ENCODE data around the gene OR10T2.

- no peak for TF ChIP-seq POLR2A (IDR thresholded peaks at IDR 0.05)
- TF ChIP-seq, protein P1, sequence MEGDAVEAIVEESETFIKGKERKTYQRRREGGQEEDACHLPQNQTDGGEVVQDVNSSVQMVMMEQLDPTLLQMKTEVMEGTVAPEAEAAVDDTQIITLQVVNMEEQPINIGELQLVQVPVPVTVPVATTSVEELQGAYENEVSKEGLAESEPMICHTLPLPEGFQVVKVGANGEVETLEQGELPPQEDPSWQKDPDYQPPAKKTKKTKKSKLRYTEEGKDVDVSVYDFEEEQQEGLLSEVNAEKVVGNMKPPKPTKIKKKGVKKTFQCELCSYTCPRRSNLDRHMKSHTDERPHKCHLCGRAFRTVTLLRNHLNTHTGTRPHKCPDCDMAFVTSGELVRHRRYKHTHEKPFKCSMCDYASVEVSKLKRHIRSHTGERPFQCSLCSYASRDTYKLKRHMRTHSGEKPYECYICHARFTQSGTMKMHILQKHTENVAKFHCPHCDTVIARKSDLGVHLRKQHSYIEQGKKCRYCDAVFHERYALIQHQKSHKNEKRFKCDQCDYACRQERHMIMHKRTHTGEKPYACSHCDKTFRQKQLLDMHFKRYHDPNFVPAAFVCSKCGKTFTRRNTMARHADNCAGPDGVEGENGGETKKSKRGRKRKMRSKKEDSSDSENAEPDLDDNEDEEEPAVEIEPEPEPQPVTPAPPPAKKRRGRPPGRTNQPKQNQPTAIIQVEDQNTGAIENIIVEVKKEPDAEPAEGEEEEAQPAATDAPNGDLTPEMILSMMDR (IDR thresholded peaks at IDR 0.05) = no peak
Observed at GRCh38 chr1:158390331-158390730, 8.9 kb downstream of the OR10T2 start.
